Measurements from ENCODE around the gene MYL5. TPM values are rescaled to one million over a fixed set of nuclear protein-coding genes. Genes with fewer than 3 reads are reported as not detected.
A peak's percentile ranks its signal among the peaks of the same experiment; 100 is the strongest.

The MYL5 gene
- total and polyA plus RNA-seq, 2 of the 13 experiments (the other 11 are each of a cell fraction or from before 2014, with no cell fraction given), result 6.5 to 16.0 TPM

GRCh38 chr4:687048-687970 is 13.0 kb downstream of the MYL5 start (continued):
- TF ChIP-seq GLI4 (CRISPR knock-in tag; IDR thresholded peaks at IDR 0.05; ENCODE audit: borderline replicate concordance), result no peak
- no peak for TF ChIP-seq ZNF496 (CRISPR knock-in tag; IDR thresholded peaks at IDR 0.05; ENCODE audit: insufficient replicate concordance)
- TF ChIP-seq ZFP90 (CRISPR knock-in tag; IDR thresholded peaks at IDR 0.05; ENCODE audit: borderline replicate concordance), result 0 out of 2 replicates have a peak, but pooled peaks have one; percentile 53
- TF ChIP-seq ATAD3A (CRISPR knock-in tag; IDR thresholded peaks at IDR 0.05), result no peak
- no peak for TF ChIP-seq IRX3 (CRISPR knock-in tag; IDR thresholded peaks at IDR 0.05; ENCODE audit: borderline replicate concordance, low read depth)
- TF ChIP-seq KLF16 (CRISPR knock-in tag; IDR thresholded peaks at IDR 0.05), result no peak
- TF ChIP-seq, protein P1, sequence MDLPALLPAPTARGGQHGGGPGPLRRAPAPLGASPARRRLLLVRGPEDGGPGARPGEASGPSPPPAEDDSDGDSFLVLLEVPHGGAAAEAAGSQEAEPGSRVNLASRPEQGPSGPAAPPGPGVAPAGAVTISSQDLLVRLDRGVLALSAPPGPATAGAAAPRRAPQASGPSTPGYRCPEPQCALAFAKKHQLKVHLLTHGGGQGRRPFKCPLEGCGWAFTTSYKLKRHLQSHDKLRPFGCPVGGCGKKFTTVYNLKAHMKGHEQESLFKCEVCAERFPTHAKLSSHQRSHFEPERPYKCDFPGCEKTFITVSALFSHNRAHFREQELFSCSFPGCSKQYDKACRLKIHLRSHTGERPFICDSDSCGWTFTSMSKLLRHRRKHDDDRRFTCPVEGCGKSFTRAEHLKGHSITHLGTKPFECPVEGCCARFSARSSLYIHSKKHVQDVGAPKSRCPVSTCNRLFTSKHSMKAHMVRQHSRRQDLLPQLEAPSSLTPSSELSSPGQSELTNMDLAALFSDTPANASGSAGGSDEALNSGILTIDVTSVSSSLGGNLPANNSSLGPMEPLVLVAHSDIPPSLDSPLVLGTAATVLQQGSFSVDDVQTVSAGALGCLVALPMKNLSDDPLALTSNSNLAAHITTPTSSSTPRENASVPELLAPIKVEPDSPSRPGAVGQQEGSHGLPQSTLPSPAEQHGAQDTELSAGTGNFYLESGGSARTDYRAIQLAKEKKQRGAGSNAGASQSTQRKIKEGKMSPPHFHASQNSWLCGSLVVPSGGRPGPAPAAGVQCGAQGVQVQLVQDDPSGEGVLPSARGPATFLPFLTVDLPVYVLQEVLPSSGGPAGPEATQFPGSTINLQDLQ (CRISPR knock-in tag; IDR thresholded peaks at IDR 0.05), result no peak
- TF ChIP-seq U2AF2 (IDR thresholded peaks at IDR 0.05; ENCODE audit: low read depth, low read length), result no peak
- no peak for TF ChIP-seq ZNF335 (CRISPR knock-in tag; IDR thresholded peaks at IDR 0.05)
- no peak for TF ChIP-seq NFIC (IDR thresholded peaks at IDR 0.05; ENCODE audit: low read length)
- TF ChIP-seq ZSCAN31 (CRISPR knock-in tag; IDR thresholded peaks at IDR 0.05; ENCODE audit: low read depth), result no peak; the same call in 1 of the 2 replicates
- TF ChIP-seq, protein P2, sequence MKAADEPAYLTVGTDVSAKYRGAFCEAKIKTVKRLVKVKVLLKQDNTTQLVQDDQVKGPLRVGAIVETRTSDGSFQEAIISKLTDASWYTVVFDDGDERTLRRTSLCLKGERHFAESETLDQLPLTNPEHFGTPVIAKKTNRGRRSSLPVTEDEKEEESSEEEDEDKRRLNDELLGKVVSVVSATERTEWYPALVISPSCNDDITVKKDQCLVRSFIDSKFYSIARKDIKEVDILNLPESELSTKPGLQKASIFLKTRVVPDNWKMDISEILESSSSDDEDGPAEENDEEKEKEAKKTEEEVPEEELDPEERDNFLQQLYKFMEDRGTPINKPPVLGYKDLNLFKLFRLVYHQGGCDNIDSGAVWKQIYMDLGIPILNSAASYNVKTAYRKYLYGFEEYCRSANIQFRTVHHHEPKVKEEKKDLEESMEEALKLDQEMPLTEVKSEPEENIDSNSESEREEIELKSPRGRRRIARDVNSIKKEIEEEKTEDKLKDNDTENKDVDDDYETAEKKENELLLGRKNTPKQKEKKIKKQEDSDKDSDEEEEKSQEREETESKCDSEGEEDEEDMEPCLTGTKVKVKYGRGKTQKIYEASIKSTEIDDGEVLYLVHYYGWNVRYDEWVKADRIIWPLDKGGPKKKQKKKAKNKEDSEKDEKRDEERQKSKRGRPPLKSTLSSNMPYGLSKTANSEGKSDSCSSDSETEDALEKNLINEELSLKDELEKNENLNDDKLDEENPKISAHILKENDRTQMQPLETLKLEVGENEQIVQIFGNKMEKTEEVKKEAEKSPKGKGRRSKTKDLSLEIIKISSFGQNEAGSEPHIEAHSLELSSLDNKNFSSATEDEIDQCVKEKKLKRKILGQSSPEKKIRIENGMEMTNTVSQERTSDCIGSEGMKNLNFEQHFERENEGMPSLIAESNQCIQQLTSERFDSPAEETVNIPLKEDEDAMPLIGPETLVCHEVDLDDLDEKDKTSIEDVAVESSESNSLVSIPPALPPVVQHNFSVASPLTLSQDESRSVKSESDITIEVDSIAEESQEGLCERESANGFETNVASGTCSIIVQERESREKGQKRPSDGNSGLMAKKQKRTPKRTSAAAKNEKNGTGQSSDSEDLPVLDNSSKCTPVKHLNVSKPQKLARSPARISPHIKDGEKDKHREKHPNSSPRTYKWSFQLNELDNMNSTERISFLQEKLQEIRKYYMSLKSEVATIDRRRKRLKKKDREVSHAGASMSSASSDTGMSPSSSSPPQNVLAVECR (CRISPR knock-in tag; IDR thresholded peaks at IDR 0.05; ENCODE audit: borderline replicate concordance), result peak; percentile 59; the same call in 1 of the 2 replicates
- no peak for TF ChIP-seq CBX5 (CRISPR knock-in tag; IDR thresholded peaks at IDR 0.05; ENCODE audit: borderline replicate concordance)
- TF ChIP-seq, protein P3, sequence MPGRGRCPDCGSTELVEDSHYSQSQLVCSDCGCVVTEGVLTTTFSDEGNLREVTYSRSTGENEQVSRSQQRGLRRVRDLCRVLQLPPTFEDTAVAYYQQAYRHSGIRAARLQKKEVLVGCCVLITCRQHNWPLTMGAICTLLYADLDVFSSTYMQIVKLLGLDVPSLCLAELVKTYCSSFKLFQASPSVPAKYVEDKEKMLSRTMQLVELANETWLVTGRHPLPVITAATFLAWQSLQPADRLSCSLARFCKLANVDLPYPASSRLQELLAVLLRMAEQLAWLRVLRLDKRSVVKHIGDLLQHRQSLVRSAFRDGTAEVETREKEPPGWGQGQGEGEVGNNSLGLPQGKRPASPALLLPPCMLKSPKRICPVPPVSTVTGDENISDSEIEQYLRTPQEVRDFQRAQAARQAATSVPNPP (CRISPR knock-in tag; IDR thresholded peaks at IDR 0.05), result no peak
- TF ChIP-seq, protein P4, sequence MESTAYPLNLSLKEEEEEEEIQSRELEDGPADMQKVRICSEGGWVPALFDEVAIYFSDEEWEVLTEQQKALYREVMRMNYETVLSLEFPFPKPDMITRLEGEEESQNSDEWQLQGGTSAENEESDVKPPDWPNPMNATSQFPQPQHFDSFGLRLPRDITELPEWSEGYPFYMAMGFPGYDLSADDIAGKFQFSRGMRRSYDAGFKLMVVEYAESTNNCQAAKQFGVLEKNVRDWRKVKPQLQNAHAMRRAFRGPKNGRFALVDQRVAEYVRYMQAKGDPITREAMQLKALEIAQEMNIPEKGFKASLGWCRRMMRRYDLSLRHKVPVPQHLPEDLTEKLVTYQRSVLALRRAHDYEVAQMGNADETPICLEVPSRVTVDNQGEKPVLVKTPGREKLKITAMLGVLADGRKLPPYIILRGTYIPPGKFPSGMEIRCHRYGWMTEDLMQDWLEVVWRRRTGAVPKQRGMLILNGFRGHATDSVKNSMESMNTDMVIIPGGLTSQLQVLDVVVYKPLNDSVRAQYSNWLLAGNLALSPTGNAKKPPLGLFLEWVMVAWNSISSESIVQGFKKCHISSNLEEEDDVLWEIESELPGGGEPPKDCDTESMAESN (CRISPR knock-in tag; conservative IDR thresholded peaks at IDR 0.05), result 0 out of 2 replicates have a peak, but pooled peaks have one; percentile 42
- no peak for TF ChIP-seq CENPBD1 (CRISPR knock-in tag; IDR thresholded peaks at IDR 0.05; ENCODE audit: borderline replicate concordance, low read depth)
